Retinal pigment epithelial cell (primary cell): ENCODE measurements around the gene TMED1.
"Not testable (repeated sequence)": the region's sequence is repeated elsewhere in the genome, so short reads cannot be mapped to it uniquely, and the experiment has no call there.

Experiments
- DNase-seq: peaks from one replicate; pipeline ENCODE4 v3.0.0-alpha.2; 2010; ENCODE audit warnings: low read depth
- H3K4me3 ChIP-seq: 2 replicates; pipeline ENCODE4 v1.5.1; 2011; ENCODE audit warnings: mild to moderate bottlenecking, low read length, control low read depth, moderate library complexity
- CTCF ChIP-seq: conservative IDR thresholded peaks from 2 replicates; pipeline ENCODE4 v1.5.1; 2011; ENCODE audit warnings: low read depth, low read length, control low read depth, inconsistent platforms

Gene TMED1

GRCh38 chr19:10868872-10869547, 33.0 kb upstream of the TMED1 start:
- no peak overlapping the region for H3K4me3 ChIP-seq
- no peak for TF ChIP-seq CTCF
- no peak for DNase-seq

- TF ChIP-seq CTCF, result no peak
- DNase-seq, result no peak
- no peak overlapping the region for H3K4me3 ChIP-seq
These were observed 30.5 kb upstream of the TMED1 start for GRCh38 chr19:10866495-10866894.

GRCh38 chr19:10864538-10864899, 28.5 kb upstream of the TMED1 start:
- TF ChIP-seq CTCF, result peak; percentile 98
- H3K4me3 ChIP-seq, result no peak overlapping the region
- peak; percentile 18 for DNase-seq

GRCh38 chr19:10863107-10863717, 27.2 kb upstream of the TMED1 start:
- peak; percentile 64 for DNase-seq
- TF ChIP-seq CTCF, result no peak
- no peak overlapping the region for H3K4me3 ChIP-seq

- no peak for TF ChIP-seq CTCF
- no peak overlapping the region for H3K4me3 ChIP-seq
- no peak for DNase-seq
These were observed 26.6 kb upstream of the TMED1 start for GRCh38 chr19:10862561-10863106.

GRCh38 chr19:10861103-10861651, 25.2 kb upstream of the TMED1 start:
- peak; percentile 60 for TF ChIP-seq CTCF
- H3K4me3 ChIP-seq, result no peak overlapping the region
- DNase-seq, result no peak

- DNase-seq, result no peak
- TF ChIP-seq CTCF, result peak; percentile 90
- no peak overlapping the region for H3K4me3 ChIP-seq
These were observed 22.3 kb upstream of the TMED1 start for GRCh38 chr19:10858204-10858828.

- not testable (repeated sequence) for DNase-seq, H3K4me3 ChIP-seq
These were observed 20.9 kb upstream of the TMED1 start for GRCh38 chr19:10856899-10857298.
